A673 (cell line): ENCODE results near the gene MMP28. TPM values are rescaled to one million over a fixed set of nuclear protein-coding genes. Genes with fewer than 3 reads are reported as not detected.

Experiments
- BruUV-seq: library from RNA; stranded (reverse); fragments of 400-500 nt; replicated peaks from 2 replicates; lab custom pipeline; 2021; lab: Mats Ljungman, UMichigan
- CTCF ChIA-PET: fragments of 300-600 bp; sonication (Branson Sonifier 250); formaldehyde crosslinking; loops from one replicate; lab custom pipeline; 2022; ENCODE audit warnings: antibody characterized with exemption; lab: Charles Lee
- POLR2A ChIA-PET: fragments of 300-600 bp; sonication (Branson Sonifier 250); formaldehyde crosslinking; loops from one replicate; lab custom pipeline; 2022; ENCODE audit warnings: antibody characterized with exemption; ENCODE audit not compliant: low non-redundant PET; lab: Charles Lee
- DNase-seq: peaks from one replicate; pipeline ENCODE4 v3.0.0-alpha.2; 2015; ENCODE audit warnings: low spot score
- H3K27ac ChIP-seq: fragments of 200-600 bp; sonication (generic); 2 replicates; pipeline ENCODE4 v1.5.1; 2016; ENCODE audit warnings: mixed run types, low read depth, mild to moderate bottlenecking, mixed read lengths, antibody characterized with exemption, low read length; ENCODE audit not compliant: poor library complexity, severe bottlenecking
- H3K27me3 ChIP-seq: fragments of 200-600 bp; sonication (generic); replicated peaks from 2 replicates; pipeline ENCODE4 v1.6.1; 2017; ENCODE audit warnings: mixed run types, low read depth, mild to moderate bottlenecking, mixed read lengths, antibody characterized with exemption, low read length; ENCODE audit not compliant: insufficient read depth, poor library complexity
- H3K36me3 ChIP-seq: fragments of 200-600 bp; sonication (generic); 2 replicates; pipeline ENCODE4 v1.6.1; 2016; ENCODE audit warnings: mixed run types, mild to moderate bottlenecking, mixed read lengths, antibody characterized with exemption, low read length; ENCODE audit not compliant: insufficient read depth, poor library complexity, severe bottlenecking
- H3K4me1 ChIP-seq: fragments of 200-600 bp; sonication (generic); 2 replicates; pipeline ENCODE4 v1.6.1; 2017; ENCODE audit warnings: mixed run types, mild to moderate bottlenecking, mixed read lengths, antibody characterized with exemption, low read length; ENCODE audit not compliant: insufficient read depth, poor library complexity, severe bottlenecking
- H3K4me3 ChIP-seq: fragments of 200-600 bp; sonication (generic); 2 replicates; pipeline ENCODE4 v1.5.1; 2016; ENCODE audit warnings: low read depth, mixed run types, mild to moderate bottlenecking, mixed read lengths, low read length; ENCODE audit not compliant: poor library complexity, severe bottlenecking
- H3K9me3 ChIP-seq: fragments of 200-600 bp; sonication (generic); 2 replicates; pipeline ENCODE4 v1.6.1; 2016; ENCODE audit warnings: mixed run types, low read depth, mild to moderate bottlenecking, mixed read lengths, antibody characterized with exemption, low read length; ENCODE audit not compliant: poor library complexity, severe bottlenecking
- CTCF ChIP-seq: fragments of 300-800, 200-600 bp; sonication (generic); conservative IDR thresholded peaks from 2 replicates; pipeline ENCODE4 v1.5.1; 2017; ENCODE audit warnings: low read depth, mild to moderate bottlenecking, antibody characterized with exemption, low read length, moderate library complexity, mixed read lengths
- EZH2 ChIP-seq: fragments of 200-600 bp; sonication (generic); IDR thresholded peaks from 2 replicates; pipeline ENCODE4 v1.6.1; 2017; ENCODE audit warnings: borderline replicate concordance, low read depth, mild to moderate bottlenecking, mixed read lengths, antibody characterized with exemption, low read length; ENCODE audit not compliant: poor library complexity, severe bottlenecking
- intact Hi-C: fragments of 100-400 bp; cut with micrococcal nuclease; formaldehyde crosslinking; loops from one replicate; pipeline ENCODE4 v1.10.0; 2022; ENCODE audit not compliant: unreplicated experiment
- total RNA-seq: library from RNA; stranded (reverse); gene quantifications from 2 replicates; pipeline ENCODE4 v1.2.3, GENCODE V29; 2021

Gene MMP28
- total RNA-seq, 1 experiment from 2014 or later = not detected

GRCh38 chr17:35749560-35750412, 45.7 kb downstream of the MMP28 start:
- no peak for DNase-seq
- no peak overlapping the region for H3K27ac ChIP-seq
- no peaks in the 10 kb centered on the region for H3K9me3 ChIP-seq
- no TSS peak for BruUV-seq
- ChIA-PET POLR2A (no interaction called here), CTCF (interaction anchor here (0.6 kb wide), 1 partner anchor 52 kb away, joined by 3 read pairs; no protein-coding TSS in a partner anchor)
- H3K27me3 ChIP-seq = no peaks in the 10 kb centered on the region
- H3K36me3 ChIP-seq = no peaks in the 10 kb centered on the region
- H3K4me3 ChIP-seq = no peak overlapping the region
- no peaks in the 10 kb centered on the region for H3K4me1 ChIP-seq
- intact Hi-C loops = loop anchor here (5.0 to 10.0 kb wide), 3 partner anchors 207 to 577 kb away; no protein-coding TSS in a partner anchor
- TF ChIP-seq CTCF = no peak
- no peak for TF ChIP-seq EZH2

DNA sequence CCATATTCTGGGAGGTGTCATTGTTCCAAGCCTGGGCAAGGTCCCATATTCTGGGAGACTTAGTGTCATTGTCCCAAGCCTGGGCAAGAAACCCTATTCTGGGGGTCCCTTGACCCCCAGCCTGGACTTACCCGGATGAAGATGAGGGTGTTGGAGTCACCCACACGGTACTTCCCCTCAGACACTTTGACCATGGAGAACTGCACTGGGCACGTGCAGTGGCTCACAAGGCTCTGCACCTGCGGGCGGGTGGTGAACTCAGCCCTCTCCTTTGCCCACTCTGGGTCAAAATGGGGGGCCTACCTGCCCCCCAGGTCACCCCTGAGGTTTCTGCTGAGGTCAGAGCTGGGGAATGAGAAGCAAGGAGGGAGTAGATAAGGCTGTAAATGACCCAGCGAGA, 46.5 kb downstream of the MMP28 start:
- DNase-seq = no peak
- Histone ChIP-seq H3K4me3 (no peak overlapping the region), H3K27me3 (no peaks in the 10 kb centered on the region), H3K27ac (no peak overlapping the region), H3K36me3 (no peaks in the 10 kb centered on the region), H3K4me1 (no peaks in the 10 kb centered on the region), H3K9me3 (no peaks in the 10 kb centered on the region)
- POLR2A ChIA-PET = no interaction called here
- no TSS peak for BruUV-seq
- TF ChIP-seq CTCF (no peak), EZH2 (no peak)
- intact Hi-C loops = loop anchor here (5.0 to 10.0 kb wide), 3 partner anchors 207 to 577 kb away; no protein-coding TSS in a partner anchor
- CTCF ChIA-PET = no interaction called here

DNA sequence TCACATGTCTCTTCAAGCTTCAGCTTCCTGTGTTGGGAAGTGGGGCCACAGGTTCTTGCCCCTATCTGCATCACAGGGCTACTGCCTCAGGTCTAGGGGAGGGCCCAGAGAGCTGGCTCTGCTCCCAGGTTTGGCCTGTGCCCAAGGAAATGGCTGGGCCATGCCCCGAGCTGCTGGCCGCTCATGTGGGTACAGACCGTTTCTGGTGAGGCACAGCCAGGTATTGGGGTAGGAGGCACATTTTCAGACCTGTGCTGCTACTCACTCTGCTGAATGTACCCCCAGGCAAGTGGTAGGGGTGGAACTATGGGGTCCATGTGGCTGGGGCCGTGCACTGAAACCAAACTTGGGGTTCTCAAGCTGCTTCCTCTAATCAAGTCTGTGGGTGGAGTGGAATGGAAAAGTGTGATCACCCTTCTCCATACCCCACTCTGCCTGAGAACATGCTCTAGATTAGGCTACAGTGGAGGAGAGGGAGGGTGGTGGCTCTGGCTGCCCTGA, 47.0 kb downstream of the MMP28 start:
- CTCF ChIA-PET = interaction anchor here (1.6 kb wide), 1 partner anchor 137 kb away, joined by 4 read pairs; no protein-coding TSS in a partner anchor
- no peak for DNase-seq
- no peak overlapping the region for H3K27ac ChIP-seq
- H3K9me3 ChIP-seq = no peaks in the 10 kb centered on the region
- POLR2A ChIA-PET = no interaction called here
- no peak for TF ChIP-seq EZH2
- TF ChIP-seq CTCF = no peak
- no peaks in the 10 kb centered on the region for H3K4me1 ChIP-seq
- intact Hi-C loops = loop anchor here (5.0 to 10.0 kb wide), 3 partner anchors 206 to 576 kb away; no protein-coding TSS in a partner anchor
- H3K27me3 ChIP-seq = no peaks in the 10 kb centered on the region
- no peak overlapping the region for H3K4me3 ChIP-seq
- BruUV-seq = no TSS peak
- no peaks in the 10 kb centered on the region for H3K36me3 ChIP-seq
